RWPE2 (cell line): ENCODE results near the gene ADK.
"Not testable (repeated sequence)": the region's sequence is repeated elsewhere in the genome, so short reads cannot be mapped to it uniquely, and the experiment has no call there.

Experiments used
- ATAC-seq: fragments of 200-7000 bp; cut with Tn5 transposase; 3 replicates; pipeline ENCODE4 v1.9.1; 2021; ENCODE audit warnings: low read depth
- DNase-seq: peaks from one replicate; pipeline ENCODE4 v3.0.0-alpha.2; 2020; ENCODE audit warnings: low spot score
- H3K27ac ChIP-seq: fragments of 450-650 bp; 2 replicates; pipeline ENCODE4 v1.5.1; 2017; ENCODE audit warnings: mild to moderate bottlenecking; ENCODE audit not compliant: poor library complexity, severe bottlenecking
- H3K27me3 ChIP-seq: fragments of 250-450 bp; sonication (Bioruptor Pico); 2 replicates; pipeline ENCODE4 v1.5.1; 2021; ENCODE audit warnings: mild to moderate bottlenecking, moderate library complexity; ENCODE audit not compliant: insufficient read depth, poor library complexity, severe bottlenecking
- H3K36me3 ChIP-seq: fragments of 250-450 bp; sonication (Bioruptor Pico); 2 replicates; pipeline ENCODE4 v1.5.1; 2020; ENCODE audit warnings: low read depth, mild to moderate bottlenecking, moderate library complexity
- H3K4me1 ChIP-seq: fragments of 250-450 bp; sonication (Bioruptor Pico); 2 replicates; pipeline ENCODE4 v1.5.1; 2021; ENCODE audit warnings: mild to moderate bottlenecking, moderate library complexity; ENCODE audit not compliant: insufficient read depth, poor library complexity, severe bottlenecking
- H3K4me3 ChIP-seq: fragments of 250-450 bp; sonication (Bioruptor Pico); 2 replicates; pipeline ENCODE4 v1.5.1; 2021; ENCODE audit warnings: mild to moderate bottlenecking, moderate library complexity; ENCODE audit not compliant: severe bottlenecking
- H3K9me3 ChIP-seq: fragments of 250-450 bp; sonication (Bioruptor Pico); 2 replicates; pipeline ENCODE4 v1.5.1; 2021; ENCODE audit warnings: mild to moderate bottlenecking, moderate library complexity; ENCODE audit not compliant: severe bottlenecking
- CTCF ChIP-seq: fragments of 450-650 bp; IDR thresholded peaks from one replicate; pipeline ENCODE4 v1.5.1; 2017; ENCODE audit warnings: mild to moderate bottlenecking, moderate library complexity; ENCODE audit not compliant: poor library complexity, severe bottlenecking

The ADK gene

DNA sequence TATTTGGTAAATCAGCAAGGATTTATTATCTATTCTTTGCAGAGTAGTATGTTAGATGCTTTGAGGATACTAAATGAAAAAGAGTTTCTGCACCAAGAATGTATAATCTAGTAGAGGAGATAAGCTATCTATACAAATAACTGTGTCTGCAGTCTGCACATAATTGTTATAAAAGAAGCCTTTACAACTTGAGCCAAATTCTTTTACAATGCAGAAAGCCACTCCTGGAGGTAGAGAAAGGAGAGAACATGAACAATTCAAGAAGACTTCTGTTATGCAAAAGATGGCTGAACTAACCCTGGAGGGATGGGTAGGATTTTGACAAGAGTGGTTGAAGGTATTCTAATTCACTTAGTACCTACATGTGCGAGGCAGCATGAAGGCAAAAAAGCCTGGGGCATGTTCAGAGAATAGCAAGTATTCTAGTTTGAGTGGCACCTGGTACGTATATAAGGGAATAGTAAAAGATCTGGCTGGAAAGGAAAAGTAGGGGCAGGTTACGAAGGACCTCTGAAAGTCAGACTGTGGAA lies 424.2 kb downstream of the ADK start:
- Histone ChIP-seq H3K4me1 (no peaks in the 10 kb centered on the region), H3K27ac (no peak overlapping the region), H3K36me3 (peaks cover 3% of the 10 kb centered on the region; the same call in 1 of the 2 replicates), H3K27me3 (no peaks in the 10 kb centered on the region), H3K9me3 (no peaks in the 10 kb centered on the region), H3K4me3 (no peak overlapping the region)
- ATAC-seq (no peak), DNase-seq (no peak)
- no peak for TF ChIP-seq CTCF

DNA sequence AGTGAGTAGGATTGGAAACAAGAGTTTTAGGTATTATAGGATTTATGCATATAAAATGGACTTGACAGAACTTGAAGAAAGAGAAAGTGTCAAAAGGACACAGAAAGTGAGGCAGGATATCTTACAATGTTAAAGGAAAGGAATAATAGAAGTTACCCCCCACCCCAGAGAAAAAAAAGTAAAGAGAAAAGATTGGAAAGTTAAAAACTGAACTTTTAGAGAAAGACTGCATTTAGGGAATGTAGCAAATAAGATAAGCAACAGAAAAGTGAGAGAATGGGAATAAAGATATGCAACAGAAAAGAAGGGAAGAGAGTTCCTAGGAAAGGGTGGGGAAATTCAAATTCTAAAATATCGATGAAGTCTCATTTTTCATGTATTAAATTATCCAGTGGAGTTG lies 424.9 kb downstream of the ADK start:
- Histone ChIP-seq H3K4me3 (no peak overlapping the region), H3K27me3 (no peaks in the 10 kb centered on the region), H3K36me3 (peaks cover 3% of the 10 kb centered on the region; the same call in 1 of the 2 replicates), H3K9me3 (no peaks in the 10 kb centered on the region), H3K27ac (no peak overlapping the region), H3K4me1 (no peaks in the 10 kb centered on the region)
- no peak for TF ChIP-seq CTCF
- no peak for ATAC-seq
- no peak for DNase-seq

GRCh38 chr10:74576586-74576985 lies 425.6 kb downstream of the ADK start:
- Histone ChIP-seq H3K27me3 (no peaks in the 10 kb centered on the region), H3K9me3 (no peaks in the 10 kb centered on the region), H3K36me3 (peaks cover 3% of the 10 kb centered on the region; the same call in 1 of the 2 replicates), H3K27ac (no peak overlapping the region), H3K4me3 (no peak overlapping the region), H3K4me1 (no peaks in the 10 kb centered on the region)
- no peak for ATAC-seq
- DNase-seq = no peak
- TF ChIP-seq CTCF = no peak

- H3K27ac ChIP-seq, H3K36me3 ChIP-seq, H3K4me3 ChIP-seq, H3K27me3 ChIP-seq, ATAC-seq, H3K4me1 ChIP-seq, DNase-seq, H3K9me3 ChIP-seq: not testable (repeated sequence)
These were observed 429.4 kb downstream of the ADK start for GRCh38 chr10:74580438-74580837.

DNA sequence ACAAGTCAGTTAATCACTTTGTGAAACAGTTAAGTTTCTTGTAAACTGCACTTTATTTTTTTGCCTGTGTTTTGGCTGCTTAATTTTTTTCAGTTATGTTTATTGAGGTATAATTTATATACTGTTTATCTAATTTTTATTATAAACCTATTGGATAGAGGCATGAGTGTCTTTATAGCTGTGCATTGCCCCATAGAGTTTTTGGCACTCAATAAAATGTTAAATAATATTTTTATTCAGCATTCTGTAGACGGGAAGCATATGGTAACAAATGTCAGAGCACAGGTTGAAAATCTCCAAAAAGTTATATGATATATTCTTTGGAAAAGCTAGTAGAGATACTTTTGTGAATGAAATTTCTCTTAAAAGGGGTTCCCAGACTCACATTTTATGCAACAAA lies 431.5 kb downstream of the ADK start:
- DNase-seq = no peak
- H3K27ac ChIP-seq = no peak overlapping the region
- H3K4me3 ChIP-seq = no peak overlapping the region
- ATAC-seq = no peak
- H3K27me3 ChIP-seq = no peaks in the 10 kb centered on the region
- no peaks in the 10 kb centered on the region for H3K4me1 ChIP-seq
- H3K9me3 ChIP-seq = no peaks in the 10 kb centered on the region
- TF ChIP-seq CTCF = no peak
- H3K36me3 ChIP-seq = no peaks in the 10 kb centered on the region
